GM21526 (cell line): Measurements from ENCODE around the gene ZNF827.

ENCODE experiments used
- ATAC-seq: cut with Tn5 transposase; IDR thresholded peaks from one replicate; pipeline ENCODE4 v1.9.1; 2021; ENCODE audit warnings: moderate library complexity; ENCODE audit not compliant: unreplicated experiment, low FRiP score

The ZNF827 gene

DNA sequence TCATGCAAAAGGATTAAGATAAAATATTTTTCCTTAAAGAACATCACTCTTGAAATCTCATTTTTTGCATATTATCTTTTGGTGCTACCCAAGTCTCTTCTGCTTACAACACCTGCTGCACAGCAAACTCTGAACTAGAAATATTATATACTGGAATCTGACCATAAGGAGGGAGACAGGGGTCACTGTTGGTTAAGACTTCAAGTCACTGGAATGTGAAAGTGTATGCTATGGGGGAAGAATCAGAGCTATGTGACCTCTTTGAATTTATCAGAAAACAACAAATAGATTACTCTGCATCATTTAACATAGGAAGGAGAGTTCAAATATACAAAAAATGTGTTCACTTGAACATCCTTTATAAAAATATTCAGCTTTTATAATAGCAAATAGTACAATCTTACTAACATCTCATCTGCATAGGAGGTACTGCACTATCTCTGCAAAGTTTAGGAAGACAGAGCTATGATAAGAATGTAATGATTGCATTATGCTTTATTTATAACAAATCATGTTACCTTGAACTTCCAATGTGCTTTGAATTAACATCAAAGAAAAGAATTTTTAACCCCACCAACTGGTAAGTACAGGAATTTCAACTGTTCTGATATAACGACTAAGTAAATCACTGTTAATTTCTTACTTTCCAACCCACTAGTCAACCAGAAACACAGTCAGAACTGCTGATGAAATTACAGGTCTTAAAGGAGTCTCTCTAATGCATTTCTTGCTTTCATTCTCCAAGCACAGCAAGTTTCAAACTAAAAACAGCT lies 69.8 kb downstream of the ZNF827 start:
- ATAC-seq = peak; percentile 67

DNA sequence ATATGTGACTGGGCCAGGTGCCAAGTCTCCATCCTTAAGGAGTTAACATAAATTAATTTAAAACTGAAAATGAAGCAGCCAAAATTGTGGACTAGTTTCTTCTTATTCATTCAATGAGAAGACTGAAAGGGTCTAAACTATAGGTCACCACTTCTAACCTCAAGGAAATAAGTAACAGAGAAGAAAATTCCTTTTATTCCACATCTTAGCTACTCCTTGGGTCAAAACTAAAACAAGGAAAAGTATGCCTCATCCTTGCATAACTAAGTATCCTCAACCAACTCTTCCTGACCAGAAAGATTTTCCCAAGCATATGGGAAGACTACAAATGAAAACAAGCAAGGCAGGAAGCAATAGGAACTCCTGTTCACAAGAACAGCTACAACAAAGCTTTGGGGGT lies 71.2 kb downstream of the ZNF827 start:
- ATAC-seq = no peak

DNA sequence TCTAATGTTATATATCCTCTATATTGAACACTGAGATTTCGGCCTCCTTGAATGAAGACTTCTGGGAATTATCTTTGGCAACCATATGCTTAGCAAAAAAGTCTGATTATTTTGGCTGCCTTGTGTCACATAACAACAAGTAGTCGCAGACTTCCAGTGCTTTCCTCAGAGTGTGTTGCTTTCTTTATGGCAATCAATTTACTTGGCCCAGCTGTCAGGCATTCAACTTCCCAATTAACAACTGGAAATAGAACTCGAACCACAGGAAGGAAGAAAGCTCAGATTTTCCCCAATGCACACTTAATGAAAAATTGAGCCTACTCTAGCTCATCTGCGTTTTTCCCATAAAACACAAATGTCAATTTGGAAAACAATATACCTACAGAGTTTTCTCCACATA lies 71.6 kb downstream of the ZNF827 start:
- no peak for ATAC-seq

DNA sequence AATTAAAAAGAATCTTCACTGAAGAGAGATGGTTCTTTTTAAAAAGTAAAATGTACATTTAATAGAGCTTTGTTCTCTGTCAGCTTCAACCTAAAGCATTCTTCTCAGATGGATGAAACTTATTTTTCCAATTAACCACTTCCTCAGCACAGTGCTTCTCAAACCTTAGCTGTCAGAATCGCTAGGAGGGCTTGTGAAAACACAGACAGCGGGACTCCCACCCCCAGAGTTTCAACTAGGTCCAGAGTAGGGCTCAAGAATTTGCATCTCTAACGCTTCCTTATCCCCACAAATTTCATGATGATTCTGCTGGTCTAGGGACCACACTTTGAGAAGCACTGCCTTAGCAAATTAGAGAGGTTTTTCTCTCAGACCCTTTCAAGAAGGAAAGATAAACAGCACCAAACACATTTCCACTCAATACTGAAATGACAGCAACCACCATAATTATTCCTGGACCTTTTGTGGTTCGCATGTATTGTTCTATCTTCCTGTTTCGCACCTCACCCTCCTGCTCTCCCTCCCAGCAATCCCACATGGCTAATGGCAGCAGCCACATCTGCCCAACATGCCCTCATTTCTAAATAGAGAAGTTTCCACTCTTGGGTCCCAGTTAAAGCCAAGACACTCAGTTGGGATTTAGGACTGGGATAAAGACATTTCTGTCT lies 73.2 kb downstream of the ZNF827 start:
- ATAC-seq = peak; percentile 44

DNA sequence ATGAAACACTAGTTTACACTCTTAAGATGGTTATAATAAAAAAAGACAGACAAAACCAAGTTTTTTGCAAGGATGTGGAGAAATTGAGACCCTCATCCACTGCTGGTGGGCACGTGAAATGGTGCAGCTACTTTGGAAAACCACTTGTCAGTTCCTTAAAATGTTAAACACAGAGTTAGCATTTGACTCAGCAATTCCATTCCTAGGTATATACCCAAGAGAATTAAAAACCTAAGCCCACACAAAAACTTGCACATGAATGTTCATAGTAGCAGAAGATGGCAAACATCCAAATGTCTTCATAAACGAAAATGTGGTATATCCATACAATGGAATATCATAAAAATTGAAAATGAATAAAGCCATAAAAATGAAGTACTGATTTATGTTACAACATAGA lies 75.4 kb downstream of the ZNF827 start:
- ATAC-seq = no peak

DNA sequence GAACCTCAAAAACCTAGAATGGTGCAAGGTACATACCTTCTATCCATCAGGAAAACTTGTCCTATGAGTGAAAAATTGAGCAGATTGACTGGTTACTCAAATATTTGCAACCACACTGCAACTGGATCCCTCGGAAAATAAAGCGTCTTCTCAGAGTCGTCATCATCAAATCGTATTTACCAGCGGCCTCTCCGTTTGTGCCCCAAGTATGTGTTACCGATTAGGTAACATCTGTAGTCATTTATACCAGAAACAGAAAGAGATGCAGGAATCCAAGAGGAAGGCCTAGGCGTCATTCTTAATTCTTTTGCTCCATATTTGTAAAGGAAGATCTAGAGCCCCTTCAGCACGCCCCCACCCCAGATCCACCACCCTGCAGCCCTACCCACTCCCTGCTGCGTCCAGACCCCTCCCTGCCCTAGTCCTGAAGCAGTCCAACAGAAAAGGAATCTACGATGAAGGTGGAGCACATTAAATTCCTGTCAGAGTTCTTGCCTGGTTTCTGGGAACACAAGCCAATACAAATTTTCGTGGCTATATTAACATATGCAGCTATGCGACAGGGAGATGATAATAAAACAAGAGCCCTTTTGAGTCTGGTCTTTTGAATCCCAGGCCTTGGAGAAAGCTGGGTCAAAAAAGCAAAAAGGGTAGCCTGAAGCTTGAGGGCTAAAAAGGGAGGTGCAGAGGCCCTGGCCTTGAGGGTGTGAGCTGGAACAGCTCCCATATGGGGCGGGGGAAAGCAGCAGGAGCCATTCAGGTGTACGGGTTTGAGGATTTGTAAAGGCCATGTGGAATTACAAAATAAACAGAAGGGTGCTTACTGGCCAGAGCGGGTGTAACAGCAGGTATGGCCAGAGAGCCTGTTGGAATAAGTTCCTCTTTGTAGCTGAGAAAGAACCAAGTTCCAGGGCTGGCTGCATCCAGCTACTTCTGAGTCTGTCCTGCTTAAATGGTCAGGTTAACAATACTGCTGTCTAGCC lies 77.0 kb downstream of the ZNF827 start:
- no peak for ATAC-seq

DNA sequence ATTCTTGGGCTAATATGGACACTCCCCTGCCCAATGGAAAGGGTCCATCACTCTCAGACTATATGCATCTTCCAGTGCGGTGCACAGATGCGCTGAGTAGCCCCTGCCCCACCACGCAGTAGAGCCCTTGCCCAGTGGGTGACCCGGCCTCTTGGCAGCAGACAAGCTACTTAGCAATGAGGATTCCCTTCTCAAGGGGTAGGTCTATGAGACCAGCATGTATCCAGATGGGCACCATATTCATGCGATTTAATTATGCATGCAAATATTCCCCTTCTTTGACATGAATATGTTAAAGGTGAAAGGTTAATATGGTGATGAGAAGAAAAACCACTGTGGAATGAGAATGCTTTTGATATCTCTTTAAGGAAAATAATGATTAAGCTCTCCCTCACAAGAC lies 77.7 kb downstream of the ZNF827 start:
- no peak for ATAC-seq

DNA sequence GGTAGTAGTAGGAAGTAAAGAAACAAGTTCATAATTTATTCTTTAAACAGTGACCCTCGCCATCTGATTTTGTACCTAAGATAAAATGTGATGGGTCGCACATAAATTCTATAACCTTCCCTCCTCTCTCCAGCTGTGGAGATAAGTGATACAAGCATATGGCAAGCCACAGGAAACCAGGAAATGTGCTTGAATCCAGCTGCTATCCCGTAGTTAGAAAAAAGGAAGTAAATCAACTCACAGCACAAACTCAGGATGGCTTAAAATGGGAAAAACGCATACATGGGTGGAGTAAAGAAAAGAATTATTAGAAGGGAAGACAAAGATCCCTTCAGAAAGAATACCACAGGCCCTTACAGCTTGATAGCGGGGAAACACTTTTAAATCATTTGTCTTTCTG lies 78.2 kb downstream of the ZNF827 start:
- no peak for ATAC-seq

DNA sequence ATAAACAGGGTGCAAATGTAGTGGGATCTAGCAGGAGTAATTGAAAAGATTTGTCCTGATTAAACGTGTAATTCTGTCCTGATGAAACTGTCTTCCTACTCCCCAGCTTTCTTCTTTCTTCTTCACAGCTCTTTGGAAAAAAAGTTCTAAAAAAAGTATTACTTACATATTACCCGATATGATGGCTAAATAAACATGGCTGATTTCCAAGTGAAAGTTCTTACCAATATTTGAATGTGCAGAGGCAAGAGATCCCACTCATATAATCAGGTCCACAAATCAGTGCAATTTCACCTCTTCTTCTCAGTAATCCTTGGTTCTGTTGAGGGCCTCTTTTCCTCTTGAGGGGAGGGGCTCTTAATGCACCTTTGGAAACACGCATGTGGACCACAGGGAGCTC lies 78.7 kb downstream of the ZNF827 start:
- ATAC-seq = no peak

DNA sequence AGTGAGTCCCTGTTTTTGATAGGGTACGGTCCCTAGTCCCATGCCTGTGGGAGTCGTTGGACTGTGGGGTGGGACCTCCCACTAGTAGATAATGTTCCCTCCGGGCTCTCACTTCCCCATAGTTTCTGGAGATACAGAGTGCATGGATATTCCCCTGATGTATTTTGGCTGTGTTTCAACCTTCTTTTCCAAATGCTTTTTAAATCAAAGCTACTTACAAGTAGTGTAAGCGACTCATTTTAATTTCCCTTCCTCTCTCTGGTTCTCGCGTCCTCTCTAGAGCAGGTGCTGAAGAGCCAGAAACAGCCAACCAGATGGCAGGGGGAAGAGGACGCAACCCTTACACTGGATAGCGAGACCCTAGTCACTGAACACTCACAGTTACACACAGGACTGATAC lies 79.2 kb downstream of the ZNF827 start:
- no peak for ATAC-seq

DNA sequence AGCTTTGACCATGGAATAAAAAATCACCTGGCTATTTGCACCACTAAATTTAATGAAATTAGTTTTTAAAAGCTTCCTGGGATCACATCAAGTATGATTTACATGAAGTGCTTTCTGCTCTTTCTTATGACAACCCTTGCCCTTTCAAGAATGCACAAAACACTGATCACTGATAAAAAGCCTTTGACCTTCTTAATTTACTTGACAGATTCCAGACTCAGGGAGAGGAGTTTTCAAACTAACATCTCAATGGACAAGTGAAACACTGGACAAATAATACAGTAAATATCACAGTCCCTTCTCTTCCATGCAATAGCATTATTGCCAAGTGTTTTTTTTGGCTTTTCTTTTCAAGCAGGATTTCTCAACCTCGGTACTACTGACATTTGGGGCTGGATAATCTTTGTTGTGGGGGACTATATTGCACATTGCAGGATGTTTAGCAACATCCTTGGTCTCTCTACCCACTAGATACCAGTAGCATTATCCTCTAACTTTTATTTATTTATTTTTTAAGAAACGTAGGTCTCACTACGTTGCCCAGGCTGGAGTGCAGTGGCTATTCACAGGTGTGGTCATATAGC lies 86.3 kb downstream of the ZNF827 start:
- ATAC-seq = no peak

DNA sequence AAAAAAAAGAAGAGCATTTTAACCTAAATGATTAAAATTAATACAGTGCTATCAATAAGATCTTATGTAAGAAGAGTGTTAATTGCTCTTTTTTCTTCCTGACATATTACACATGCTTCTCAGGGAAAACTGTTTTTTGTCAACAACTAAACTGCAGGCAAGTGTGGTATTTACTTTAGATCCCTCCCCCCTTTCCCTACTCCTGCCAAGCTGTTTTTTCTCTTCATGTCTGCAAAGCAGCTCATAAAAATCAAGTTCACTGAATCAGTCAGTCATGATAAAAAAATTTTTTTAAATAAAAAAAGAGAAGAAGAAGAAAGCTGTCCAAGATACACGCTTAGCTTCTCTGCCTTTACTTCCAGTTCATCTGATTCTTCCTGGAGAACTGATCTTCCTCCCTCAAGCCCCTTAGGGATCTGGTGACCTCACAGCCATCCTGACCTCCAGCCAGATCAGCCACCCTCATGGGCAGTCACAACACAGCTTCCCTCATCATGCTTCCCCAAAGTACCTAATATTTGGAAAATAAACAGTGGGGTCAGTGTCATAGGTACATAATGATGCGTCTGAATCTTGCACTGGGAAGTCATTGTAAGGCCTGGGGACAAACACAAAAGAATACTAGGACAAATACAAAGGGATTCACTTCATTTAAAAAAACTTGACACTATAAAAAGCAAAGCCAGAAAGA lies 87.0 kb downstream of the ZNF827 start:
- ATAC-seq = no peak

DNA sequence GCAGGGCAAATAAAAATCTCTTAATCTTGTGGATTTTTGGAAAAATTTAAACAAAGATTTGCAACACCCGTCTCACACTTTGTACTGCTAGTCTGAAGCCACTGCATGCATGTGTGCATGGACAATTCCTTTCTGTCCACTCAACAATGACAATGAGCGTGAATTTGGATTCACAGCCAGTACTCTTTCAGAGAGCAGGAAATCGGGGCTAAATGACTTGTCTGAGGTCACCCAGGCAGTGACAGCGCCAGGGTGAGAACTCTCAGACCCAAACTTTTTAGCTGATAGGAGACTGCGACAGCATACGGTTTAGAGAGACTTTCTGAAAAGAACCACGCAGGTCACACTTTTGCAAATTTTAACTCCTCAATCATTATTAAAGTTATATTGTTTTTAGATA lies 90.9 kb downstream of the ZNF827 start:
- no peak for ATAC-seq

DNA sequence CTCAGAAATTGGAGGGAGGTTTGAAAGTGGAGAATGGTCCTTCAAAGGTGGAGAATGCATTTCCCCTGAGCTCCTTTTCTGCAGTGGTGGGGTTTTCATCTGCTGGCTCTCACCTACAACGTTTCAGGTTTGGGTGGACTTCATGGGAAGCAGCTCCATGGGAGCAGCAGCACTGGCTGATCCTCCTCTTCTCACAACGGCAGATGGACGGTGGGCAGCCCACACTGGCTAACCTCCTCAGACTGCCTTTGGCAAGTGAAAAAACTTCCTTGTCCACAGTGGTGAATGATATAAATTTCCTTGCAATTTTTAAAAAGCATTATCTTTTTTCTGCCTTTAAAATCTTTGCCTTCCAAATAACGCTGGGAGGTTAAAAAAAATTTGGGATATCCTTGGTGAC lies 93.5 kb downstream of the ZNF827 start:
- ATAC-seq = no peak

DNA sequence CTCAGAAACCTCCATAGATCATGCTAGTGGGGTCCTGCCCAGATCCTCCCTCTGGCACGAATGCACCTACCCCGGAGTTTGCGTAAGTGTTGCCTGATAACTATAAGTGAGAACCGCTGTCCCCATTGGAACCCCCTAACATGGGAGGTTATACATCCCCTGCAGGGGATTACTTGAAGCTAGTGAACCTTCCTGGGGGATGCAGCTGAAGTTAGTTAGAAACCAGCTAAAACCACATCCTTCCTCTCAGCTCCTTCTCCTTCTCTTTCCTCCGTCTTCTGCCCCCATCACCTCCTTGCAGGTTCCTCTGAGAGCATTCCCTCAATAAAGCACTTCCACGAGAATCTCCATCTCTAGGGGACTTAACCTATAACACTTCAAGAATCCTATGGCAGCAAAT lies 95.0 kb downstream of the ZNF827 start:
- no peak for ATAC-seq

DNA sequence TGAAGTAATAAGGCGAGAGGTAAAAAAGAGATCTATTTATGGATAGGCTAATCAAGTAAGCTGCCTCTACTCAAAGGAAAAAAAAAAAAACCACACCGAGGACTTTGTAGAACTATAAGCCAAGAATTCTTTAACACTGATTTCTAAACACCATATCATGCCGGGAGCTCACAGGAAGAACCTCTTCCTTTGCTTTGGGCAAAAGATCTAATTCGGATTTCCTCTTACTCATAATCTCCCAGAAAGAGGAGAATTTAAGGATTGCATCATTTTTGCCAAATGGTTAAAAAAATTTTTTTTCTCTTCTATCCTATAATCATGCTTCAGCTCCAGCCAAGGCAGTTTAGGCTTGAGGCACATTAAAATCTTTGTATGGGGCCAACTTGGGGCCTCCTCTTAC lies 95.5 kb downstream of the ZNF827 start:
- ATAC-seq = no peak

DNA sequence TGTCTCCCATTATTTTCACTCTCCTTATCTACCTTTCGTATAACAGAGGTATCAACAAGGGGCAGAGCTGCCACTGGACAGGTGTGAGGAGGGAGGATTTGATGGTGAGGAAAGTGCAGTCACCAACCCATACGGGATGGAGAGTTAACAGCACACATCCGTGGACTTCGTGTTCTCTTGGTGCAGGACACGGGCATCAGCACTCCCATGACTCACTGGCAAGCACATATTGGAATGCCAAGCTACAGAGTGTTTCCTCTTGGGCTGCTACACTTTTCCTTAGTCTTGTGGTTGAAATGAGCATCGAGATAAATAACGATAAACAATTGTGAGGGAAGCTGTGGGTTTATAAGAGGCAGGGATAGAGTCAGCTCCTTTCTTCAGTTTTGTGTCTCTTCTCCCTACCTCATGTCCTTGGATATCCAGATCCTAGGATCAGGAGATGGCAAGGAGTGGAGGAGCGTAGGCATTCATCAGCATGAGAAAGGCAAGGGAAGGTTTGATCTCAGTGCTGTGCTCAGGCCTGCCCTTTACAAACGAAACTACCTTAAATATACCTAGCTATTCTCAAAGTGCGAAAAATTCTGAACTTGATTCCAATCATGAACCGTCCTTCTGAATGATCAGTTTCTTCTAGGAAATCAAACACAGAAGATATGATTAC lies 96.3 kb downstream of the ZNF827 start:
- no peak for ATAC-seq

DNA sequence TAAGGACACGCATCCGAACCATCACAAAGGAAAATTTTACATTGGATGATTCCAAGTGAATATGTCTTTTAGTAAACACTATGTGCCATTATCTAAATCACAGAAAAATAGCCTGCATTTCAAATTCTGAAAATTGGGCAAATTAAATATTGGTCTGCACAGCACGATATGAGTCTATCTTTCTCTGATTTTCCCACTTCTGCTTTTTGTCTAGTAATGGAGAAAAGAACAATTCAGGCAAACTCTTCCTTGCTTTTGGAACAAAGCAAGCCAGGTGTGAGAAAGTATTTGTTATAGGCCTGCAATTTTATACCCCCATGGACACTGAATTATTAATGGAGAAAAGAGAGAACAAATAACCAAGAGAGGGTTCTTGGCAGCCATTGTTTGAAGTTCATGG lies 97.8 kb downstream of the ZNF827 start:
- ATAC-seq = no peak

DNA sequence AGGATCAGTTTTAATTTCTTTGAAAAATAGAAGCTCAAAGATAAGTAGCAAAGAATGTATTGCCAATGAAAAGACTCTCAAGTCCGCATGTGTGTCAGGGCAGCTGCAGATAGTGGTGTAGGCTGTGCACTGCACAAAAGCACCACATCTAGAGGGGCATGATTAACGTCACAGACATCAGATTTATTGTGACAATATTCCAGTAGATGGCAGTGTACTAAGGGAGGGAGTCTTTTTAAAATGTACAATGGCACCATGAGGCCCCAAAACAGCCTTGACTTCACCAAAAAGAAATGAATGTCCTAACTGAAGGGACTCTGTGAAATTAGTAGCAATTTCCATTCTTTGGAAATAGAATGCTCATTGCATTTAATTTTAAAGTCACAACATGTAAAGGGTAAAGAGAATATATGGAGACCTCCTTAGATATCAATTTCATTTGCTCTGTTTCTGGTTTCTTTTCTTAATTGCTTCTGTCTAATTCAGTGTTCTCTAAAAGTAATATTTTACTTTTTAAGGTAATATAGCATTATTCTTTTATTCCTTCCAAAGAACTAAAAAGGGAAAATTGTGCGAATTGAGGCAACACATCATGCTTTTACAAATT lies 98.4 kb downstream of the ZNF827 start:
- ATAC-seq = peak; percentile 93
